RWPE1 (cell line): Measurements from ENCODE around the gene KRT77.

Source experiments
- CTCF ChIA-PET: fragments of 350-600 bp; sonication (Branson Sonifier 250); formaldehyde crosslinking; extraction: SDS; loops from one replicate; lab custom pipeline; 2021; lab: Yijun Ruan, JAX
- POLR2A ChIA-PET: fragments of 400-600 bp; formaldehyde crosslinking; extraction: SDS; loops from one replicate; lab custom pipeline; 2020; ENCODE audit warnings: antibody characterized with exemption; ENCODE audit not compliant: low non-redundant PET; lab: Yijun Ruan, JAX
- DNase-seq: peaks from one replicate; pipeline ENCODE4 v3.0.0; 2012; ENCODE audit warnings: low spot score
- H3K27ac ChIP-seq: fragments of 450-650 bp; 2 replicates; pipeline ENCODE4 v1.5.1; 2017
- CTCF ChIP-seq: fragments of 450-650 bp; conservative IDR thresholded peaks from 2 replicates; pipeline ENCODE4 v1.5.1; 2017; ENCODE audit warnings: low read depth, mild to moderate bottlenecking

Gene KRT77

DNA sequence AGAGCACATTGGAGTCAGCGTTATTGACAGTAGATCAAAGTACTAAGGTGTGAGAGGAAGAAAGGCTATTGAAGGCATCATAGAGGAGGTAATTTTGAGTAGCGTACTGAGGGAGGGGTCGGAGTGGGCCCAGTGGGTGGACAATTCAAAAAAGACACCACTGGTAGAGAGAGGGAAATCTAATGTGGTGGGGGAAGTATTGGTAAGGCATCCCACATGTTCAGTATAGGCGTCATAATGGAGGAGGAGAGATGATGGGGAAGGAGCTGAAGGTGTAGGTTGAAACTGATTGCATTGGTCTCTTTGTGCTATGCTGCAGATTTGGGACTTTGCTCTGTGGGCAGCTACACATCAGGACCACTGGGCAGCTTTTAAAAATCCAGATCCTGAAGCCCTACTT is 23.7 kb upstream of the KRT77 start:
- CTCF ChIA-PET, result no interaction called here
- POLR2A ChIA-PET, result no interaction called here

GRCh38 chr12:52726451-52726850 is 23.1 kb upstream of the KRT77 start:
- POLR2A ChIA-PET, result no interaction called here
- CTCF ChIA-PET, result no interaction called here
- DNase-seq, result no peak
- H3K27ac ChIP-seq, result no peak overlapping the region
- no peak for TF ChIP-seq CTCF

More for the DNA sequence above, 23.7 kb upstream of the KRT77 start:
- no peak for TF ChIP-seq CTCF
- H3K27ac ChIP-seq, result no peak overlapping the region
- no peak for DNase-seq

GRCh38 chr12:52724384-52724783 is 21.1 kb upstream of the KRT77 start:
- POLR2A ChIA-PET, result no interaction called here
- CTCF ChIA-PET, result interaction anchor here (0.6 kb wide), 1 partner anchor 142 kb away, joined by 3 read pairs; no protein-coding TSS in a partner anchor
- TF ChIP-seq CTCF, result no peak
- H3K27ac ChIP-seq, result no peak overlapping the region
- DNase-seq, result no peak

- ChIA-PET CTCF (no interaction called here), POLR2A (no interaction called here)
- no peak for TF ChIP-seq CTCF
- H3K27ac ChIP-seq, result no peak overlapping the region
- no peak for DNase-seq
These were observed 19.4 kb upstream of the KRT77 start for GRCh38 chr12:52722680-52723079.

- DNase-seq, result no peak
- no peak for TF ChIP-seq CTCF
- ChIA-PET CTCF (no interaction called here), POLR2A (no interaction called here)
- no peak overlapping the region for H3K27ac ChIP-seq
These were observed 18.6 kb upstream of the KRT77 start for GRCh38 chr12:52721838-52722470.

DNA sequence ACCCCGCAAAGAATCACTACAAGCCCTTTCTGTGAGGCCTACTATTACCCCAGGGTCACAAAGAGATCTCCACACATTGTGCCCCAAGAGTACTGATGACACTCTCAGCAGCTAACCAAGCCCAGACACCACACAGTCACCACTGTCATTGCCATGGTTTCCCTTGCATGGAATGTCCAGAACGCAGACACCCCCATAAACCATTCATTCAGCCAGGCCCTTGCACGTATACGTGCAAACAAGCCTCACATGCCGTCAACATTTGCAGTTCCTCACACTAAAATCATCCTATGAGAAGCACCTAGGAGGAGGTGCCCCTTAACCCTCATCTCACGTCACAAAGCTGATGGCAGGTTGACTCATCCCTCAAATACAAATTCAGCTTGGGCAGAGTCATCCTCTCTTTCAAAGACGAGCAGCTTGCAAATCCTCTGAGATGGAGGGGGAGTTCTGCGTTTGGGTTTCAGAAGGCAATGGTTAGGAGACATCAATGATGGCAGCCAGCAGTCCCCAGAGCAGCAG is 17.1 kb upstream of the KRT77 start:
- no peak for DNase-seq
- CTCF ChIA-PET, result interaction anchor here (0.9 kb wide), 1 partner anchor 159 kb away, joined by 3 read pairs; no protein-coding TSS in a partner anchor
- POLR2A ChIA-PET, result no interaction called here
- no peak overlapping the region for H3K27ac ChIP-seq
- TF ChIP-seq CTCF, result no peak
